Panc1 (cell line): ENCODE results near the gene CCM2L.

Experiments used
- CTCF ChIP-seq: fragments of 450-650 bp; IDR thresholded peaks from 2 replicates; pipeline ENCODE4 v1.5.1; 2017; ENCODE audit warnings: mild to moderate bottlenecking
- POLR2AphosphoS5 ChIP-seq: IDR thresholded peaks from 2 replicates; pipeline ENCODE4 v1.6.1; 2012; ENCODE audit warnings: mild to moderate bottlenecking, low read depth, low read length, moderate library complexity
- TCF7L2 ChIP-seq: IDR thresholded peaks from 2 replicates; pipeline ENCODE4 v1.6.1; 2011; ENCODE audit warnings: mild to moderate bottlenecking, low read depth, low read length, inconsistent platforms
- TF ChIP-seq, protein P1 (sequence below), 2 experiments: IDR thresholded peaks; 2 replicates each; pipeline ENCODE4 v1.6.1; 2011 to 2012; ENCODE audit warnings: low read depth in 2 of 2, control low read depth in 1 of 2, low read length in 1 of 2, mild to moderate bottlenecking in 1 of 2, moderate library complexity in 1 of 2; ENCODE audit not compliant: insufficient read depth in 1 of 2

DNA sequence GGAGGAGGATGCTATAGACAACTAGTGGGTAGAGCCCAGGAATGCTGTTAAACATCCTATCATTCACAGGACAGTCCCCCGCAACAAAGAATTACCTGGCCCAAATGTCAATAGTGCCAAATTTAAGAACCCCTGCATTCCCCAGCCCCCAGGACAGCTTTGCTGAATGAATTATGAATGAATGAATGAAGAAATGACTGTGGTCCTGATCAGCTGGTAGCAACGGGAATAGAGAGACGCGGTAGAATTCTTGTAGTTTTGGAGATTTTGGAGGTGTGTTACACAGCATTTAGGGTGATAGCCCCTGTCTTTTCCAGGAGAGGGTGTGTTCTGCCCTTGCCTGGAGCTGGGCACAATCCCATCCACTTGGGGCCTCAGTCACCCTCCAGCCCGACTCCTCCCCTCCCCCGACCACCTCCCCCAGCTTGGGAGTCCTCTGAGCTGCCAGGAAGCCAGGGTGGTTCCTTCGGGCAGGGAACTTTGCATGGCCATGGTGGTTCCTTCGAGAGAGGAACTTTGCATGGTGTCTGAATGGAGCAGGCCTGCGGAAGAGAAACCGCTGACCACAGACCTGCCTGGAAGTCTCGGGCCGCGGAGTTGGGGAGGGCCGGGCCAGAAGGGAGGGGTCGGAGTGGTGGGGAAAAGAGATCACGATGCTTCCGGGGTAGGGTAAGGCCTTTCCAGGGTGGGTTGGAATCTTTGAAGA lies 40.8 kb downstream of the CCM2L start:
- TF ChIP-seq CTCF (no peak), TCF7L2 (no peak), POLR2AphosphoS5 (no peak)
- TF ChIP-seq, protein P1, sequence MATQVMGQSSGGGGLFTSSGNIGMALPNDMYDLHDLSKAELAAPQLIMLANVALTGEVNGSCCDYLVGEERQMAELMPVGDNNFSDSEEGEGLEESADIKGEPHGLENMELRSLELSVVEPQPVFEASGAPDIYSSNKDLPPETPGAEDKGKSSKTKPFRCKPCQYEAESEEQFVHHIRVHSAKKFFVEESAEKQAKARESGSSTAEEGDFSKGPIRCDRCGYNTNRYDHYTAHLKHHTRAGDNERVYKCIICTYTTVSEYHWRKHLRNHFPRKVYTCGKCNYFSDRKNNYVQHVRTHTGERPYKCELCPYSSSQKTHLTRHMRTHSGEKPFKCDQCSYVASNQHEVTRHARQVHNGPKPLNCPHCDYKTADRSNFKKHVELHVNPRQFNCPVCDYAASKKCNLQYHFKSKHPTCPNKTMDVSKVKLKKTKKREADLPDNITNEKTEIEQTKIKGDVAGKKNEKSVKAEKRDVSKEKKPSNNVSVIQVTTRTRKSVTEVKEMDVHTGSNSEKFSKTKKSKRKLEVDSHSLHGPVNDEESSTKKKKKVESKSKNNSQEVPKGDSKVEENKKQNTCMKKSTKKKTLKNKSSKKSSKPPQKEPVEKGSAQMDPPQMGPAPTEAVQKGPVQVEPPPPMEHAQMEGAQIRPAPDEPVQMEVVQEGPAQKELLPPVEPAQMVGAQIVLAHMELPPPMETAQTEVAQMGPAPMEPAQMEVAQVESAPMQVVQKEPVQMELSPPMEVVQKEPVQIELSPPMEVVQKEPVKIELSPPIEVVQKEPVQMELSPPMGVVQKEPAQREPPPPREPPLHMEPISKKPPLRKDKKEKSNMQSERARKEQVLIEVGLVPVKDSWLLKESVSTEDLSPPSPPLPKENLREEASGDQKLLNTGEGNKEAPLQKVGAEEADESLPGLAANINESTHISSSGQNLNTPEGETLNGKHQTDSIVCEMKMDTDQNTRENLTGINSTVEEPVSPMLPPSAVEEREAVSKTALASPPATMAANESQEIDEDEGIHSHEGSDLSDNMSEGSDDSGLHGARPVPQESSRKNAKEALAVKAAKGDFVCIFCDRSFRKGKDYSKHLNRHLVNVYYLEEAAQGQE (IDR thresholded peaks at IDR 0.05; ENCODE audit: insufficient read depth in 1 of 2, low read depth in 2 of 2, low read length in 1 of 2): no peak
